SK-N-MC (cell line): ENCODE measurements around the gene FAU.

Source experiments
- EZH2 ChIP-seq: fragments of 200-600 bp; sonication (generic); IDR thresholded peaks from one replicate; pipeline ENCODE4 v1.6.1; 2017; ENCODE audit warnings: antibody characterized with exemption
- FOXP2 ChIP-seq: optimal IDR thresholded peaks from 2 replicates; pipeline ENCODE3; 2011; ENCODE audit warnings: mild to moderate bottlenecking, moderate library complexity; ENCODE audit not compliant: insufficient read depth; ENCODE audit errors: extremely low read length, control extremely low read depth
- POLR2AphosphoS5 ChIP-seq: IDR thresholded peaks from 2 replicates; pipeline ENCODE4 v1.6.1; 2012; ENCODE audit warnings: mild to moderate bottlenecking, low read depth, low read length, borderline replicate concordance

DNA sequence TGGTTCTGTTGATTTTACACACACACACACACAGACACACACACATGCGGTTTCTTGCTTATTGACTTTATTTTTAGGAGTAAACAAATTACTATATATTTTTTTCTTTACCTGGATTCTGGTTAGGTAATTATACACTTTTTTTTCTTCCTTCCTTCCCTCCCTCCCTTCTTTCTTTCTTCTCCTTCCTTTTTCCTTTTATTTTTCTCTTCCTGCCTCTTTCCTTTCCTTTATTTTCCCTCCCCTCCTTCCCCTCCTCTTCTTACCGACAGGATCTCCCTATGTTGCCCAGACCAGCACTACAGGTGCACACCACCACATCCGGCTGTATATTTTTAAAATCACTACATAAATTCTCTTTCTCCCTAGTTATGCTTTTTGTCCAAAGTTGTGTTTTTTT lies 45.0 kb upstream of the FAU start:
- no peak for TF ChIP-seq POLR2AphosphoS5
- TF ChIP-seq EZH2, result no peak
- no peak for TF ChIP-seq FOXP2
